Muscle layer of duodenum (tissue), 2 donors: ENCODE data around the gene SERPINB12.

ENCODE experiments used
- H3K27ac ChIP-seq: one replicate; pipeline ENCODE4 v1.7.0; 2013; ENCODE audit warnings: mild to moderate bottlenecking, low read length
- H3K27me3 ChIP-seq: one replicate; pipeline ENCODE4 v1.7.0; 2013; ENCODE audit warnings: low read depth, mild to moderate bottlenecking, control low read depth, low read length
- H3K36me3 ChIP-seq, 2 donors: one replicate each; pipeline ENCODE4 v1.7.0; 2013; ENCODE audit warnings: low read length in 2 of 2, control low read depth in 1 of 2, mild to moderate bottlenecking in 1 of 2; ENCODE audit not compliant: insufficient read depth in 2 of 2, control insufficient read depth in 1 of 2
- H3K4me1 ChIP-seq, 2 donors: one replicate each; pipeline ENCODE4 v1.7.0; 2013; ENCODE audit warnings: low read length in 2 of 2, mild to moderate bottlenecking in 2 of 2, control low read depth in 1 of 2, moderate library complexity in 1 of 2; ENCODE audit not compliant: insufficient read depth in 2 of 2, control insufficient read depth in 1 of 2
- H3K4me3 ChIP-seq, 2 donors: one replicate each; pipeline ENCODE4 v1.7.0; 2013; ENCODE audit warnings: low read length in 2 of 2, low read depth in 1 of 2, mild to moderate bottlenecking in 1 of 2
- H3K9me3 ChIP-seq, 2 donors: one replicate each; pipeline ENCODE4 v1.7.0; 2013; ENCODE audit warnings: low read length in 2 of 2, control low read depth in 1 of 2, mild to moderate bottlenecking in 1 of 2; ENCODE audit not compliant: control insufficient read depth in 1 of 2
- donor health status: healthy.

The SERPINB12 gene

GRCh38 chr18:63579616-63580015, 37.4 kb downstream of the SERPINB12 start:
- no peaks in the 10 kb centered on the region for H3K4me1 ChIP-seq
- H3K9me3 ChIP-seq: no peaks in the 10 kb centered on the region
- H3K4me3 ChIP-seq: no peak overlapping the region
- H3K36me3 ChIP-seq: no peaks in the 10 kb centered on the region
- no peaks in the 10 kb centered on the region for H3K27me3 ChIP-seq
- H3K27ac ChIP-seq: no peak overlapping the region

- no peaks in the 10 kb centered on the region for H3K36me3 ChIP-seq
- H3K27me3 ChIP-seq: no peaks in the 10 kb centered on the region
- H3K4me1 ChIP-seq: no peaks in the 10 kb centered on the region
- H3K27ac ChIP-seq: no peak overlapping the region
- H3K4me3 ChIP-seq: no peak overlapping the region
- no peaks in the 10 kb centered on the region for H3K9me3 ChIP-seq
Measured at GRCh38 chr18:63585988-63586387, 43.8 kb downstream of the SERPINB12 start.

GRCh38 chr18:63586431-63586830, 44.3 kb downstream of the SERPINB12 start:
- H3K36me3 ChIP-seq: no peaks in the 10 kb centered on the region
- no peaks in the 10 kb centered on the region for H3K4me1 ChIP-seq
- no peaks in the 10 kb centered on the region for H3K9me3 ChIP-seq
- no peak overlapping the region for H3K27ac ChIP-seq
- H3K27me3 ChIP-seq: no peaks in the 10 kb centered on the region
- H3K4me3 ChIP-seq: no peak overlapping the region

- no peak within 1 kb of the TSS for H3K4me3 ChIP-seq
- no peaks in the 10 kb centered on the region for H3K4me1 ChIP-seq
- H3K27me3 ChIP-seq: no peaks in the 10 kb centered on the region
- no peaks in the 10 kb centered on the region for H3K9me3 ChIP-seq
- no peak within 1 kb of the TSS for H3K27ac ChIP-seq
- no peaks in the 10 kb centered on the region for H3K36me3 ChIP-seq
Measured at GRCh38 chr18:63586966-63587365, 44.8 kb downstream of the SERPINB12 start, which contains the start of gene SERPINB13. SERPINB13 (plus strand) TSS chr18:63587343; CDS start chr18:63588668, 1,325 bp downstream.

- no peaks in the 10 kb centered on the region for H3K9me3 ChIP-seq
- no peaks in the 10 kb centered on the region for H3K36me3 ChIP-seq
- H3K27ac ChIP-seq: no peak overlapping the region
- no peaks in the 10 kb centered on the region for H3K4me1 ChIP-seq
- H3K4me3 ChIP-seq: no peak overlapping the region
- H3K27me3 ChIP-seq: no peaks in the 10 kb centered on the region
Measured at GRCh38 chr18:63588909-63589308, 46.7 kb downstream of the SERPINB12 start.

- no peaks in the 10 kb centered on the region for H3K36me3 ChIP-seq
- H3K9me3 ChIP-seq: no peaks in the 10 kb centered on the region
- no peak overlapping the region for H3K4me3 ChIP-seq
- no peaks in the 10 kb centered on the region for H3K27me3 ChIP-seq
- H3K27ac ChIP-seq: no peak overlapping the region
- H3K4me1 ChIP-seq: no peaks in the 10 kb centered on the region
Measured at GRCh38 chr18:63590373-63590772, 48.2 kb downstream of the SERPINB12 start.

GRCh38 chr18:63590966-63591695, 49.0 kb downstream of the SERPINB12 start:
- H3K4me1 ChIP-seq: no peaks in the 10 kb centered on the region
- no peaks in the 10 kb centered on the region for H3K9me3 ChIP-seq
- H3K27ac ChIP-seq: no peak overlapping the region
- no peaks in the 10 kb centered on the region for H3K36me3 ChIP-seq
- no peak overlapping the region for H3K4me3 ChIP-seq
- H3K27me3 ChIP-seq: no peaks in the 10 kb centered on the region

GRCh38 chr18:63591725-63592124, 49.6 kb downstream of the SERPINB12 start:
- Histone ChIP-seq H3K4me3 (no peak overlapping the region), H3K27ac (no peak overlapping the region), H3K9me3 (no peaks in the 10 kb centered on the region)

GRCh38 chr18:63592471-63592870, 50.3 kb downstream of the SERPINB12 start:
- Histone ChIP-seq H3K36me3 (no peaks in the 10 kb centered on the region), H3K27ac (no peak overlapping the region), H3K4me1 (no peaks in the 10 kb centered on the region), H3K27me3 (no peaks in the 10 kb centered on the region), H3K4me3 (no peak overlapping the region), H3K9me3 (no peaks in the 10 kb centered on the region)

More at GRCh38 chr18:63591725-63592124, 49.6 kb downstream of the SERPINB12 start:
- H3K36me3 ChIP-seq: no peaks in the 10 kb centered on the region
- no peaks in the 10 kb centered on the region for H3K27me3 ChIP-seq
- H3K4me1 ChIP-seq: no peaks in the 10 kb centered on the region

GRCh38 chr18:63596964-63597363, 54.8 kb downstream of the SERPINB12 start:
- H3K9me3 ChIP-seq: no peaks in the 10 kb centered on the region

GRCh38 chr18:63603355-63603754, 61.2 kb downstream of the SERPINB12 start:
- H3K36me3 ChIP-seq: no peaks in the 10 kb centered on the region
- H3K4me3 ChIP-seq: no peak overlapping the region
- H3K27ac ChIP-seq: no peak overlapping the region
- no peaks in the 10 kb centered on the region for H3K27me3 ChIP-seq
- H3K9me3 ChIP-seq: no peaks in the 10 kb centered on the region
- no peaks in the 10 kb centered on the region for H3K4me1 ChIP-seq

More at GRCh38 chr18:63596964-63597363, 54.8 kb downstream of the SERPINB12 start:
- no peaks in the 10 kb centered on the region for H3K4me1 ChIP-seq
- no peaks in the 10 kb centered on the region for H3K36me3 ChIP-seq
- no peaks in the 10 kb centered on the region for H3K27me3 ChIP-seq
- no peak overlapping the region for H3K27ac ChIP-seq
- no peak overlapping the region for H3K4me3 ChIP-seq

GRCh38 chr18:63603772-63604171, 61.6 kb downstream of the SERPINB12 start:
- no peak overlapping the region for H3K27ac ChIP-seq
- H3K9me3 ChIP-seq: no peaks in the 10 kb centered on the region
- H3K4me3 ChIP-seq: no peak overlapping the region
- no peaks in the 10 kb centered on the region for H3K36me3 ChIP-seq
- H3K4me1 ChIP-seq: no peaks in the 10 kb centered on the region
- no peaks in the 10 kb centered on the region for H3K27me3 ChIP-seq
